Spleen (tissue), 7 donors: ENCODE results near the gene KCNJ16.

Source experiments
- CTCF ChIP-seq, 11 experiments: fragments of 200-600 bp in 7 of 11; fragments of 450-650 bp in 4 of 11; sonication (generic) in 4 of 11; IDR thresholded peaks in 8 of 11; conservative IDR thresholded peaks in 3 of 11; 1 replicate in 7 of 11; 2 replicates in 4 of 11; pipeline versions ENCODE4 v1.4.0 to v1.8.0; 2016 to 2021; ENCODE audit warnings: antibody characterized with exemption in 11 of 11, inconsistent platforms in 4 of 11, mild to moderate bottlenecking in 1 of 11
- POLR2A ChIP-seq, 3 donors: fragments of 450-650 bp; IDR thresholded peaks; one replicate each; pipeline ENCODE4 v1.5.1; 2017; ENCODE audit warnings: antibody characterized with exemption in 3 of 3, mild to moderate bottlenecking in 1 of 3
- donor health status: DM: no; HTN: no; CAD: no; lungs with moderate emphysema.
- donor health status: DM: no; HTN: no; CAD: no.
- donor health status: DM: no; HTN: no; CAD: no.

GRCh38 chr17:70093163-70093562 lies 18.1 kb downstream of the KCNJ16 start:
- TF ChIP-seq POLR2A (IDR thresholded peaks at IDR 0.05): no peak
- no peak for TF ChIP-seq CTCF (IDR thresholded peaks at IDR 0.05 in 8 of 11, conservative IDR thresholded peaks at IDR 0.05 in 3 of 11)
